Measurements from ENCODE around the gene AGPAT3. TPM values are rescaled to one million over a fixed set of nuclear protein-coding genes. Genes with fewer than 3 reads are reported as not detected.

Gene AGPAT3
- total and polyA plus RNA-seq, 3 donors from 2014 or later: 64.5 to 77.5 (median 69.8) TPM

DNA sequence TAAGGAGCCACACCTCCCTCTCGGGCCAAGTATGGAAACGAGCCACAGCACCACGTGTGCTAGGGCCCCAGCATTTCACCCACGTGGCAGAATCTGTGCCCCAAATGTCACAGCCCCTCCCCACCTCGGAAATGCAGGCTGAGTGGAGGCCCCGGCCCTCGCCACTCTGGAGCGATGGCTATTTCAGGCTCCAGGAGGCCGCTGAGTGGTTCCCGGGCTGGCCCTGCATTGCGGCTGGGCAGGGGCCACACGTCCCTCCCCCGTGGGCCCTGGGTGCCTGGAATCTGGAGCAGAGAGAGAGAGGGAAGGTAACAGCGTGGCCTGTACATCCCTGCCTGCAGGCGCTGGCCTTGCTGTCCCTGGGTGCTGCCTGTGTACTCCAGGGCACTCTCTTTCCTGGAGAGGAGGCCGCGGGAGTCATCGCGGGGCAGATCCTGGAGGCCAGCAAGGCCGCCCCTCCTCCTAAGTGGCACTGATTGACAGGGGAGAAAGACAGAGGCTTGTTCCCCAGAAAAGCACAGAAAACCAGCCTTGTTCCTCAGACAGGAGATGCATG, 79.1 kb downstream of the AGPAT3 start:
- H3K27ac ChIP-seq: no peak overlapping the region
- H3K9me3 ChIP-seq: no peaks in the 10 kb centered on the region
- no peak for DNase-seq
- TF ChIP-seq CTCF (IDR thresholded peaks at IDR 0.05): no peak
- no peak for TF ChIP-seq POLR2A (IDR thresholded peaks at IDR 0.05)
- WGBS, 2 donors: 72% methylated on average over 19 of the region's 20 CpGs; no CpG with 5 or more reads in 1 of the 2 donors
- no peak overlapping the region for H3K4me3 ChIP-seq
- intact Hi-C loops (cut with DNase I; ENCODE audit: low total_unique reads): no loop called here
- no peaks in the 10 kb centered on the region for H3K36me3 ChIP-seq (ENCODE audit: low read depth, missing control alignments)
- H3K4me1 ChIP-seq: no peaks in the 10 kb centered on the region
- no peaks in the 10 kb centered on the region for H3K27me3 ChIP-seq

DNA sequence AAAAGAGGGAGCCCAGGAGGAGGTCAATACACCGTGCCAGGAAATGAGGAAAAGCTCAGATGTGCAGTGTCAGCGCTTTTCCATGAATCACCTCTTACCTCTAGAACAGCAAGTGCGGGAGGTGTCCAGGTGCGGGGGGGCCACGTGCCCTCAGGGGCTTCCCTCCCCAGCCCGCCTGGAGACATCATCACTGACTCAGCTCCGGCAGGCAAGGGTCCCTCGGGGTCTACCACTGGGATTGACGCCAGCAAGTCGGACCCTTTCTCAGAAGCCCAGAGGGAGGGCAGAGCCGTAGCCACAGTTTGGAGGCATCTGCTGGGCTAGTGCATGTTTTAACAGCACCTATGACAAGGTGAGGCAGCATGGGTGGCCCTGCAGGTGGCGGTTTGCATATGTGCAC, 79.7 kb downstream of the AGPAT3 start:
- no peaks in the 10 kb centered on the region for H3K27me3 ChIP-seq
- H3K36me3 ChIP-seq (ENCODE audit: low read depth, missing control alignments): no peaks in the 10 kb centered on the region
- H3K4me3 ChIP-seq: no peak overlapping the region
- no peak for TF ChIP-seq POLR2A (IDR thresholded peaks at IDR 0.05)
- no peak for TF ChIP-seq CTCF (IDR thresholded peaks at IDR 0.05)
- H3K4me1 ChIP-seq: no peaks in the 10 kb centered on the region
- intact Hi-C loops (cut with DNase I; ENCODE audit: low total_unique reads): no loop called here
- WGBS, 2 donors: 88% methylated on average over 12 of the region's 12 CpGs
- H3K27ac ChIP-seq: no peak overlapping the region
- DNase-seq: no peak
- H3K9me3 ChIP-seq: no peaks in the 10 kb centered on the region

GRCh38 chr21:43948740-43949498, 83.9 kb downstream of the AGPAT3 start:
- Histone ChIP-seq H3K4me3 (no peak overlapping the region), H3K36me3 (ENCODE audit: low read depth, missing control alignments) (no peaks in the 10 kb centered on the region), H3K9me3 (no peaks in the 10 kb centered on the region), H3K27me3 (no peaks in the 10 kb centered on the region), H3K27ac (no peak overlapping the region), H3K4me1 (no peaks in the 10 kb centered on the region)
- 96 to 99% methylated on average over 6 of the region's 6 CpGs for WGBS, 2 donors
- TF ChIP-seq POLR2A (IDR thresholded peaks at IDR 0.05) (no peak), CTCF (IDR thresholded peaks at IDR 0.05) (no peak)
- intact Hi-C loops (cut with DNase I; ENCODE audit: low total_unique reads): no loop called here
- DNase-seq: no peak

- intact Hi-C loops (cut with DNase I; ENCODE audit: low total_unique reads): no loop called here
- WGBS, 2 donors: 90 to 94% methylated on average over 7 of the region's 7 CpGs
Observed at GRCh38 chr21:43949499-43950208, 84.6 kb downstream of the AGPAT3 start.

More at GRCh38 chr21:43949499-43950208, 84.6 kb downstream of the AGPAT3 start:
- DNase-seq: no peak
- H3K4me3 ChIP-seq: no peak overlapping the region
- H3K27me3 ChIP-seq: no peaks in the 10 kb centered on the region
- no peak overlapping the region for H3K27ac ChIP-seq
- no peaks in the 10 kb centered on the region for H3K36me3 ChIP-seq (ENCODE audit: low read depth, missing control alignments)
- no peaks in the 10 kb centered on the region for H3K4me1 ChIP-seq
- H3K9me3 ChIP-seq: no peaks in the 10 kb centered on the region
- TF ChIP-seq POLR2A (IDR thresholded peaks at IDR 0.05): no peak
- no peak for TF ChIP-seq CTCF (IDR thresholded peaks at IDR 0.05)

Measured in testis (tissue), 3 donors.